ENCODE results near the gene FXYD3.

DNA sequence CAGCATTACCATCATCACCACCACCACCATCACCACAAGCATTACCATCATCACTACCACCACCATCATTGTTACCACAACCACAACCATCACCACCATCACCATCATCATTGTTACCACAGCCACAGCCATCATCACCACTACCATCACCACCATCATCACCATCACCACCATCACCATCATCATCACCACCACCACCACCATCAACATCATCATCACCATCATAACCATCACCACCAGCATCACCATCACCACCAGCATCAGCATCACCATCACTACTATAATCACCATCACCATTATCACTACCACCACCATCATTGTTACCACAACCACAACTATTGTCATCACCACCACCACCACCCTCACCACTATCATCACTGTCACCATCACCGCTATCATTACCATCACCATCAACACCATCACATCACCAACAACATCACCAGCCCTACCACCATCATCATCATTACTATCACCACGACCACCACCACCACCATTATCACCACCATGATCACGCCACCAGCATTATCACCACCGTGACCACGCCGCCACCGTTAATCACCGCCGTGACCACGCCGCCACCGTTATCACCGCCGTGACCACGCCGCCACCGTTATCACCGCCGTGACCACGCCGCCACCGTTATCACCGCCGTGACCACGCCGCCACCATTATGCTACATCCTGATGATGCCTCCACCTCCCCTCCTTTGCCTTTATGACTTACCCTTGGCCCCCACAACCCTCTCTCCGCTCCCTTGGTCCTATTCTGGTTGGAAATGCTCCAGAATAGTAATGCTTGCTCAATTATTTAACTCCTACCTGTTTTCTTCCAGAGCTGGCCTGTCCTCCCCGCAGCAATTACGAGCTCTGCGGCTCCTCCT is 10.0 kb upstream of the FXYD3 start:
- TF ChIP-seq, protein P1, sequence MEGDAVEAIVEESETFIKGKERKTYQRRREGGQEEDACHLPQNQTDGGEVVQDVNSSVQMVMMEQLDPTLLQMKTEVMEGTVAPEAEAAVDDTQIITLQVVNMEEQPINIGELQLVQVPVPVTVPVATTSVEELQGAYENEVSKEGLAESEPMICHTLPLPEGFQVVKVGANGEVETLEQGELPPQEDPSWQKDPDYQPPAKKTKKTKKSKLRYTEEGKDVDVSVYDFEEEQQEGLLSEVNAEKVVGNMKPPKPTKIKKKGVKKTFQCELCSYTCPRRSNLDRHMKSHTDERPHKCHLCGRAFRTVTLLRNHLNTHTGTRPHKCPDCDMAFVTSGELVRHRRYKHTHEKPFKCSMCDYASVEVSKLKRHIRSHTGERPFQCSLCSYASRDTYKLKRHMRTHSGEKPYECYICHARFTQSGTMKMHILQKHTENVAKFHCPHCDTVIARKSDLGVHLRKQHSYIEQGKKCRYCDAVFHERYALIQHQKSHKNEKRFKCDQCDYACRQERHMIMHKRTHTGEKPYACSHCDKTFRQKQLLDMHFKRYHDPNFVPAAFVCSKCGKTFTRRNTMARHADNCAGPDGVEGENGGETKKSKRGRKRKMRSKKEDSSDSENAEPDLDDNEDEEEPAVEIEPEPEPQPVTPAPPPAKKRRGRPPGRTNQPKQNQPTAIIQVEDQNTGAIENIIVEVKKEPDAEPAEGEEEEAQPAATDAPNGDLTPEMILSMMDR (IDR thresholded peaks at IDR 0.05) = no peak
- no peak for TF ChIP-seq POLR2A (IDR thresholded peaks at IDR 0.05)
